Measurements from ENCODE around the gene SLBP.

SLBP gene

DNA sequence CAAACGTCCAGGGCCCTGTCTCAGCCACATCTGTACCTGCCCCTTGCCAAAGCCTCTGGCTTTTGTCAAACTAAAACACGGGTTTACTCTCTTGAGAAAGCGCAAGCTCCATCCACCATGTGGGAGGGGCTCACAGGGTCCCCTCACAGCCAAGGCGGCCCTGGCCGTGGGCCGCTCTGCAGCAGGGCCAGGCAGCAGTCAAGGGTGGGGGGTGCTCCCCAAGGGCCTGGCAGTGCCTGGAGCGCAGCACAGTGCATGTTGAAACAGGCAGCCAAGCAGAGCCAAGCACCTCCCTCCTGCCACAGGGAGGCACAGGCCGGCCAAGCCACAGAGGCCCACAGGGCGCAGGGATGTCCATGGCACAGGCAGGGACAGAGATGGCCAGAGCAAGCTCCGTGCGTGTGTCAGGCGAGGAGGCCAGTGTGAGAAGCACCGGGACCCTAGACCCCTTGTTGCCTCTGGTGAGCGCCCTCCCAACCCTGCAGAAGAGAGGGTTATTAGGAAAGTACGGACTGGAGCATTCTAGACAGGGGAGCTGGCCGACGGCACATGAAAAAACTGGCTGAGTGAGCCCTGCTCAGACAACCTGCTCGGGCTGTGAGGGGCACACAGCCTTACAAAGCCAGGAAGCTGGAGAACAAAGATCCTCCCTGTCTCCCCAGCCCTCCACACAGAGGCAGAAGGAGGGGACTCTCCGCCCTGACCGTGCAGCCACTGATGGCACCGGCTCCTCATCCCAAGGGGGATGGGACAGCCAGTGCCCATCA is 67.0 kb downstream of the SLBP start:
- no peak for DNase-seq

DNA sequence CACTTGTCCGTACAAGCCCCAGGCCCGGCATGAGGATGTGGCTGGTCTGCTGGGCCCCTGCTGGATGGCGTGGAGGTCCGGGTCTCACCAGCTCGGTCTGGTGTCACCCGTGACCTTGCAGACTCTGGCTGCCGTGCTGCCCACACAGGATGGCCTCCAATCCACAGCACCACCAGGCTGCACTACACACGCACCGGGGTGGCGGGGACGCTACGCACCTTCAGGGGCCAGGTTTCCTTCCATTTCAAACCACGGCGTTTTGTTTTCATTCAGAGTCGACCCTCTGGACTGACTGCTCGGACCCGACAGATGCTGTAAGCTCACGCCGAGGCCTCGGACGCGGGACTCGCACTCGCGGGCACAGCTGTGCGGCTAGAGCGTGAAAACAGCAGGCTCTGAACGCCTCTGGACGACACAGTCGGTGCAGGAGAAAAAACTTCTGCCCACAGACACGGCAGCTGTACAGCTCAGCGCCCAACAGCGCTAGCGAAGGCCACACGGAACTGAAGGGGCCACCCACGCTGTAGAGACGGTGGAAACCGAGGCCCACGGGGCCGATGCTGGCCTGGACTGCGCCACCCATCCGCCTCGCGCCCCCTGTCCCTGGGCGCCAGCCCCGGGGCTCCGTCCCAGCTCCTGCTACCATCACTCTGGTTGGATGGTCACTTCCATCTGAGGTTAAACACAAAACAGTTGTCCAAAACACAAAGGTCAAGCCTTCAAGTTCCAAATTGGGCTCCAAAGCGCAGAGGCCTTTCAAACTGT is 68.0 kb downstream of the SLBP start:
- DNase-seq = no peak
